IMR-90 (cell line): ENCODE measurements around the gene PIP5K1B. TPM values are rescaled to one million over a fixed set of nuclear protein-coding genes. Genes with fewer than 3 reads are reported as not detected.

Experiments used
- ATAC-seq: fragments of 200-7000 bp; cut with Tn5 transposase; 2 replicates; pipeline ENCODE4 v1.9.1; 2020; ENCODE audit warnings: low read depth, mild to moderate bottlenecking, moderate library complexity
- BruUV-seq: library from RNA; stranded (reverse); fragments of 400-500 nt; replicated peaks from 2 replicates; lab custom pipeline; 2021; lab: Mats Ljungman, UMichigan
- CTCF ChIA-PET: fragments of 300-600 bp; formaldehyde crosslinking; extraction: SDS; loops from one replicate; lab custom pipeline; 2021; ENCODE audit warnings: antibody characterized with exemption; lab: Yijun Ruan, JAX
- POLR2A ChIA-PET: fragments of 300-600 bp; sonication (Branson Sonifier 250); formaldehyde crosslinking; loops from one replicate; lab custom pipeline; 2022; ENCODE audit warnings: antibody characterized with exemption; ENCODE audit not compliant: unreplicated experiment; lab: Charles Lee
- DNase-seq: peaks from one replicate; pipeline ENCODE4 v3.0.0; 2013
- H2AFZ ChIP-seq: replicated peaks from 2 replicates; pipeline ENCODE3; 2013; ENCODE audit warnings: low read length, mild to moderate bottlenecking; ENCODE audit not compliant: poor library complexity
- H2AK5ac ChIP-seq: 2 replicates; pipeline ENCODE4 v1.6.1; 2013; ENCODE audit warnings: low read depth, low read length, inconsistent platforms
- H2AK9ac ChIP-seq: replicated peaks from 2 replicates; pipeline ENCODE3; 2013; ENCODE audit warnings: mild to moderate bottlenecking, low read depth, low read length, moderate library complexity; ENCODE audit not compliant: poor library complexity
- H2BK120ac ChIP-seq: 2 replicates; pipeline ENCODE4 v1.6.1; 2013; ENCODE audit warnings: low read depth, low read length, inconsistent platforms
- H2BK15ac ChIP-seq: 3 replicates; pipeline ENCODE4 v1.6.1; 2013; ENCODE audit warnings: low read depth, low read length, inconsistent platforms
- H2BK20ac ChIP-seq: 2 replicates; pipeline ENCODE4 v1.6.1; 2013; ENCODE audit warnings: low read depth, mild to moderate bottlenecking, inconsistent platforms, low read length, moderate library complexity
- H2BK5ac ChIP-seq: 2 replicates; pipeline ENCODE4 v1.6.1; 2013; ENCODE audit warnings: mild to moderate bottlenecking, low read depth, low read length, inconsistent platforms; ENCODE audit not compliant: poor library complexity, severe bottlenecking
- H3K14ac ChIP-seq: replicated peaks from 2 replicates; pipeline ENCODE4 v1.6.1; 2013; ENCODE audit warnings: low read depth, low read length, inconsistent platforms
- H3K18ac ChIP-seq: 2 replicates; pipeline ENCODE4 v1.6.1; 2013; ENCODE audit warnings: low read depth, low read length, control low read depth
- H3K23ac ChIP-seq: 2 replicates; pipeline ENCODE4 v1.6.1; 2013; ENCODE audit warnings: low read depth, low read length, inconsistent platforms
- H3K27ac ChIP-seq: 2 replicates; pipeline ENCODE4 v1.5.1; 2013; ENCODE audit warnings: mild to moderate bottlenecking, control low read depth, low read length; ENCODE audit not compliant: insufficient read depth
- H3K27me3 ChIP-seq: 2 replicates; pipeline ENCODE4 v1.6.1; 2013; ENCODE audit warnings: low read length; ENCODE audit not compliant: control insufficient read depth, insufficient read depth
- H3K36me3 ChIP-seq: 2 replicates; pipeline ENCODE4 v1.6.1; 2013; ENCODE audit warnings: low read length, mixed read lengths; ENCODE audit not compliant: control insufficient read depth, insufficient read depth
- H3K4ac ChIP-seq: 2 replicates; pipeline ENCODE4 v1.6.1; 2013; ENCODE audit warnings: low read depth, low read length, inconsistent platforms
- H3K4me1 ChIP-seq: 2 replicates; pipeline ENCODE4 v1.6.1; 2013; ENCODE audit warnings: low read length, mixed read lengths; ENCODE audit not compliant: control insufficient read depth, insufficient read depth
- H3K4me2 ChIP-seq: 2 replicates; pipeline ENCODE4 v1.6.1; 2013; ENCODE audit warnings: low read depth, mild to moderate bottlenecking, control low read depth, low read length, moderate library complexity
- H3K4me3 ChIP-seq: 2 replicates; pipeline ENCODE4 v1.5.1; 2013; ENCODE audit warnings: low read depth, mild to moderate bottlenecking, control low read depth, low read length, moderate library complexity; ENCODE audit not compliant: insufficient read depth
- H3K56ac ChIP-seq: 2 replicates; pipeline ENCODE4 v1.6.1; 2013; ENCODE audit warnings: low read length, inconsistent platforms; ENCODE audit not compliant: insufficient read depth; ENCODE audit errors: extremely low read depth
- H3K79me1 ChIP-seq, 2 experiments: 2 replicates each; pipeline ENCODE4 v1.6.1; 2013; ENCODE audit warnings: low read length in 2 of 2, inconsistent platforms in 1 of 2, low read depth in 1 of 2
- H3K9ac ChIP-seq: 2 replicates; pipeline ENCODE4 v1.6.1; 2013; ENCODE audit warnings: low read depth, low read length, control low read depth
- H3K9me1 ChIP-seq: 2 replicates; pipeline ENCODE4 v1.6.1; 2013; ENCODE audit warnings: low read length, inconsistent platforms; ENCODE audit not compliant: insufficient read depth
- H3K9me3 ChIP-seq: 2 replicates; pipeline ENCODE4 v1.6.1; 2013; ENCODE audit warnings: low read length; ENCODE audit not compliant: control insufficient read depth, insufficient read depth
- H4K20me1 ChIP-seq: 2 replicates; pipeline ENCODE4 v1.6.1; 2013; ENCODE audit warnings: low read length, inconsistent platforms; ENCODE audit not compliant: insufficient read depth
- H4K5ac ChIP-seq: 2 replicates; pipeline ENCODE4 v1.6.1; 2013; ENCODE audit warnings: mild to moderate bottlenecking, low read depth, low read length, control low read depth
- H4K8ac ChIP-seq, 2 experiments: 2 replicates each; pipeline ENCODE4 v1.6.1; 2013; ENCODE audit warnings: low read depth in 2 of 2, low read length in 2 of 2, control low read depth in 1 of 2, inconsistent platforms in 1 of 2
- H4K91ac ChIP-seq: 2 replicates; pipeline ENCODE4 v1.6.1; 2013; ENCODE audit warnings: low read depth, low read length, inconsistent platforms; ENCODE audit not compliant: insufficient read depth
- CEBPB ChIP-seq: IDR thresholded peaks from 2 replicates; pipeline ENCODE4 v1.6.1; 2012; ENCODE audit warnings: low read depth, low read length, improper control_type of control experiment
- CHD1 ChIP-seq: IDR thresholded peaks from 2 replicates; pipeline ENCODE4 v1.6.1; 2012; ENCODE audit warnings: low read depth, low read length, improper control_type of control experiment
- CTCF ChIP-seq: conservative IDR thresholded peaks from 2 replicates; pipeline ENCODE4 v1.5.1; 2012; ENCODE audit warnings: mild to moderate bottlenecking, low read depth, low read length, improper control_type of control experiment
- ELK1 ChIP-seq: fragments of 150-350 bp; IDR thresholded peaks from 2 replicates; pipeline ENCODE4 v1.6.1; 2016; ENCODE audit warnings: low read depth, mild to moderate bottlenecking, low read length, moderate library complexity, borderline replicate concordance
- MAFK ChIP-seq: IDR thresholded peaks from 2 replicates; pipeline ENCODE4 v1.6.1; 2012; ENCODE audit warnings: low read depth, low read length, improper control_type of control experiment
- MAZ ChIP-seq: IDR thresholded peaks from 2 replicates; pipeline ENCODE4 v1.6.1; 2012; ENCODE audit warnings: low read depth, mild to moderate bottlenecking, low read length, improper control_type of control experiment, moderate library complexity, borderline replicate concordance
- MXI1 ChIP-seq: IDR thresholded peaks from 2 replicates; pipeline ENCODE4 v1.6.1; 2012; ENCODE audit warnings: low read depth, mild to moderate bottlenecking, low read length, moderate library complexity, borderline replicate concordance
- NFE2L2 ChIP-seq: fragments of 150-350 bp; IDR thresholded peaks from 2 replicates; pipeline ENCODE4 v1.6.1; 2016; ENCODE audit warnings: low read depth, mild to moderate bottlenecking, low read length
- POLR2A ChIP-seq: IDR thresholded peaks from 2 replicates; pipeline ENCODE4 v1.6.1; 2012; ENCODE audit warnings: mild to moderate bottlenecking, low read depth, low read length
- RCOR1 ChIP-seq: IDR thresholded peaks from 2 replicates; pipeline ENCODE4 v1.6.1; 2012; ENCODE audit warnings: mild to moderate bottlenecking, low read length, improper control_type of control experiment; ENCODE audit not compliant: insufficient replicate concordance
- RFX5 ChIP-seq: IDR thresholded peaks from 2 replicates; pipeline ENCODE4 v1.8.0; 2012; ENCODE audit warnings: low read depth, mild to moderate bottlenecking, low read length, moderate library complexity
- SMC3 ChIP-seq: fragments of 150-350 bp; IDR thresholded peaks from 2 replicates; pipeline ENCODE4 v1.6.1; 2016; ENCODE audit warnings: low read depth, mild to moderate bottlenecking, antibody characterized with exemption, low read length, moderate library complexity
- USF2 ChIP-seq: fragments of 150-350 bp; IDR thresholded peaks from 2 replicates; pipeline ENCODE4 v1.6.1; 2017; ENCODE audit warnings: mild to moderate bottlenecking, antibody characterized with exemption, low read length, low read depth
- WGBS, 2 experiments: methylation state at CpG; one replicate each; pipeline versions ENCODE4 v1.1.5 to v1.1.7; 2013; ENCODE audit warnings: missing lambda C conversion rate in 2 of 2; ENCODE audit not compliant: insufficient read length in 1 of 2; ENCODE audit errors: extremely low coverage in 2 of 2; 5-methylcytosine and 5-hydroxymethylcytosine counted together
- dilution Hi-C: fragments of 300-500 bp; cut with HindIII; formaldehyde crosslinking; loops from one replicate; pipeline ENCODE4 v1.14.3; 2018; ENCODE audit warnings: low sequenced_read_pairs; ENCODE audit not compliant: unreplicated experiment
- in situ Hi-C: fragments of 300-500 bp; cut with MboI; formaldehyde crosslinking; loops from 3 replicates; pipeline ENCODE4 v1.14.3; 2019; ENCODE audit warnings: low sequenced_read_pairs, inconsistent platforms, mixed read lengths
- intact Hi-C: fragments of 100-400 bp; cut with micrococcal nuclease; formaldehyde crosslinking; loops from 2 replicates; pipeline ENCODE4 v1.10.0; 2022
- polyA plus RNA-seq, 3 experiments: library from polyadenylated mRNA; depleted of rRNA; stranded (reverse); fragments of >200 nt; gene quantifications; 2 replicates each; pipeline ENCODE4 v1.2.3, GENCODE V29; 2012; ENCODE audit warnings: low replicate concordance in 1 of 3
- total RNA-seq: library from RNA; depleted of rRNA; stranded (reverse); fragments of >200 nt; gene quantifications from 2 replicates; pipeline ENCODE4 v1.2.3, GENCODE V29; 2012

PIP5K1B gene
- total and polyA plus RNA-seq, 2 of the 4 experiments (the other 2 are of a cell fraction): not detected

- no peak overlapping the region for H3K56ac ChIP-seq
- ATAC-seq (no peak), DNase-seq (no peak)
- H2BK5ac ChIP-seq: no peak overlapping the region
- no peak overlapping the region for H3K9ac ChIP-seq
- H3K14ac ChIP-seq: no peak overlapping the region
- TF ChIP-seq CHD1: no peak
- TF ChIP-seq NFE2L2: no peak
- TF ChIP-seq ELK1: no peak
- no peak for TF ChIP-seq CEBPB
- no peak for TF ChIP-seq POLR2A
- no peak for TF ChIP-seq SMC3
- TF ChIP-seq MXI1: no peak
- TF ChIP-seq RCOR1: no peak
- TF ChIP-seq USF2: no peak
- TF ChIP-seq MAZ: no peak
- TF ChIP-seq RFX5: no peak
- TF ChIP-seq CTCF: no peak
- no peak for TF ChIP-seq MAFK
- no peaks in the 10 kb centered on the region for H4K20me1 ChIP-seq
- in situ Hi-C loops (no loop called here), intact Hi-C loops (no loop called here), dilution Hi-C loops (no loop called here)
- no peak overlapping the region for H4K5ac ChIP-seq
- H3K9me3 ChIP-seq: no peaks in the 10 kb centered on the region
- H2BK15ac ChIP-seq: no peak overlapping the region
- BruUV-seq: no TSS peak
- H3K4ac ChIP-seq: no peak overlapping the region
- no peaks in the 10 kb centered on the region for H3K79me1 ChIP-seq
- H3K4me3 ChIP-seq: no peak overlapping the region
- ChIA-PET POLR2A (no interaction called here), CTCF (no interaction called here)
- H2BK120ac ChIP-seq: no peak overlapping the region
- peaks cover 2% of the 10 kb centered on the region; the same call in 1 of the 2 replicates for H3K27me3 ChIP-seq
- no peak overlapping the region for H3K27ac ChIP-seq
- no peak overlapping the region for H2AK5ac ChIP-seq
- WGBS, 2 experiments: no CpG with 5 or more reads among the region's 1 CpG
- H3K23ac ChIP-seq: no peak overlapping the region
- H3K36me3 ChIP-seq: no peaks in the 10 kb centered on the region
- no peak overlapping the region for H3K4me2 ChIP-seq
- no peak overlapping the region for H2BK20ac ChIP-seq
- no peak overlapping the region for H2AK9ac ChIP-seq
- H3K4me1 ChIP-seq: no peaks in the 10 kb centered on the region
- H3K18ac ChIP-seq: no peak overlapping the region
- H4K8ac ChIP-seq: no peak overlapping the region
- no peak overlapping the region for H4K91ac ChIP-seq
- no peaks in the 10 kb centered on the region for H3K9me1 ChIP-seq
- no peak overlapping the region for H2AFZ ChIP-seq
These were observed 93.4 kb downstream of the PIP5K1B start for GRCh38 chr9:68798423-68798822.
